Smooth muscle cell of trachea (primary cell): Measurements from ENCODE around the gene FFAR4. TPM values are rescaled to one million over a fixed set of nuclear protein-coding genes. Genes with fewer than 3 reads are reported as not detected.

Experiments used
- total RNA-seq: library from RNA; depleted of rRNA; stranded (reverse); fragments of >200 nt; gene quantifications from 2 replicates; pipeline ENCODE4 v1.2.1, GENCODE V29; 2014

The FFAR4 gene
- total RNA-seq = not detected in 2 replicates

DNA sequence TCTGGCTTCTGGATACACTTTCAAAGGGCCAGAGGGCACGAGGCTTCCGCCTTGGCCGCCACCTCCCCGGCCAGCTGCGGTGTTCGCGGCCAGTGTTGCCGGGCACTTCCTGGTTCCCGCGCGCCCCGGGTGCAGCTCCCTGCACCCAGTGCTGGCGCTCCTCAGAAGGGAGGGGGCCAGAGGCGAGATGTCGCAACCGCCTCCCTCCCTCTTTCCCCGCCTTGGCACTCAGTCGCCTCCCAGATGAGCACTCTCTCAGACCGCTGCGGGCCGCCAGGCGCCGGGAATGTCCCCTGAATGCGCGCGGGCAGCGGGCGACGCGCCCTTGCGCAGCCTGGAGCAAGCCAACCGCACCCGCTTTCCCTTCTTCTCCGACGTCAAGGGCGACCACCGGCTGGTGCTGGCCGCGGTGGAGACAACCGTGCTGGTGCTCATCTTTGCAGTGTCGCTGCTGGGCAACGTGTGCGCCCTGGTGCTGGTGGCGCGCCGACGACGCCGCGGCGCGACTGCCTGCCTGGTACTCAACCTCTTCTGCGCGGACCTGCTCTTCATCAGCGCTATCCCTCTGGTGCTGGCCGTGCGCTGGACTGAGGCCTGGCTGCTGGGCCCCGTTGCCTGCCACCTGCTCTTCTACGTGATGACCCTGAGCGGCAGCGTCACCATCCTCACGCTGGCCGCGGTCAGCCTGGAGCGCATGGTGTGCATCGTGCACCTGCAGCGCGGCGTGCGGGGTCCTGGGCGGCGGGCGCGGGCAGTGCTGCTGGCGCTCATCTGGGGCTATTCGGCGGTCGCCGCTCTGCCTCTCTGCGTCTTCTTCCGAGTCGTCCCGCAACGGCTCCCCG, at the start of gene FFAR4:
Gene FFAR4, plus strand, starts transcription at position 231 of the 842 bp plus-strand sequence. Its CDS starts 56 bp downstream, at position 287.

DNA sequence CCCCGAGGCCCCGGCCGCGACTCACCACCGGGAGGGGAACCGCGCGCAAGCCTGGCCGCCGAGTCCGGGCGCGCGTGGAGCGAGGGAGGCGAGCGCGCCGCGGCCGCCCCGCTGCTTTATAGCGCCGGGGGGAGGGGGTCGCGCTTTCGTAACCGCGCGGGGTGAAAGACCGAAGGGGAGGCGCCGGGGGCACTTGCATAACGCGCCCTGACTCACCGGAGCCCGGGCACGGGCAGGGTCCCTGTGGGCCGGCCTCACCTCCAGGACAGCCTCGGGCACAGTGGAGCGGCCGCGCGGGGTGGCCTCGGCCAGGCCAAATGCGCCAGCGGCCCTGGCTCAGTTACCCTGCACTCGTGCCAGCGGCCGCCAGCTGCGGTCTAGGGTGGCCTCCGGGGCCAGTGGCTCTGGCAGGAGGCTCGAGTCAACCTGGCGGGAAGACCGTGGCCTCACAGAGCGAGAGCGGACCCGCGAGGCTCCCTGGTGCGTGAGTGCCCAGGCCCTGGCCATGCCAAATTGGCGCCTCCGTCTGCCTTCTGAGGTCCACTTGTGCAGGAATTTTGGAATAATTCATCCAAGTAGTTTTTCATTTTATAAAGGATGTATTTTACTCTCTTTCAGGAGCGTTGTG, 34.8 kb downstream of the FFAR4 start, which contains the start of gene RBP4:
Gene RBP4, minus strand, starts transcription at position 90 of the 628 bp plus-strand sequence. CDS start 207 bp downstream, outside the sequence.

DNA sequence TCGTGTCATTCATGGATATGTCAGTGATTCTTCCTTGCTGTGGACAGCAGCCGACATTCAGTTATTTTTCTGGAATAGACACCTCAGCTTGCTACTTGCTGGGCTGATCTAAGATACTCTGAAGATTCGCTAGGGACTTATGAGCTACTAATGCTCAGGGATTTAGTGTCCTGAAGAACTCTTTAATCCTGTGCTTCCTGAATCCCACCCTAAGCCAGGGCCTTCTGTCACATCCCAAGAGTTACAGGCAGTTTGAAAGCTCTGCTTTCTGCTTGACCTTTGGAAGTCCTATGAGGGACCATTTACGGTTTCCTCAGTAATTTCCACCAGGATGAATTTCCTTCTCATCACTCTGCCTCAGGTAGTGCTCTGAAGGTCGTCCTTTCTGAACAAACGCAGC, 45.8 kb downstream of the FFAR4 start, which contains the start of gene PDE6C:
Gene PDE6C, plus strand, starts transcription at position 227 of the 400 bp plus-strand sequence. CDS start 189 bp downstream, outside the sequence.

Other genes with a start within 250 kb of the FFAR4 start
- gene MYOF, start 84.3 kb upstream of the FFAR4 start, total RNA-seq = 263 and 350 TPM in 2 replicates
- 3.8 and 57.2 TPM in 2 replicates for gene CEP55, start 70.1 kb upstream of the FFAR4 start, total RNA-seq
- gene RBP4, start 34.6 kb downstream of the FFAR4 start, total RNA-seq = 0.33 and 0.44 TPM in 2 replicates
- gene PDE6C, start 45.9 kb downstream of the FFAR4 start, total RNA-seq = not detected in 2 replicates
- 11.3 and 14.6 TPM in 2 replicates for gene FRA10AC1, start 135.9 kb downstream of the FFAR4 start, total RNA-seq
- gene LGI1, start 191.3 kb downstream of the FFAR4 start, total RNA-seq = under 0.01 and 0.33 TPM in 2 replicates